HG03135 (cell line): ENCODE measurements around the gene SYT7.

Source experiments
- ATAC-seq: cut with Tn5 transposase; IDR thresholded peaks from one replicate; pipeline ENCODE4 v1.9.1; 2021; ENCODE audit warnings: mild to moderate bottlenecking, moderate library complexity; ENCODE audit not compliant: unreplicated experiment

The SYT7 gene

GRCh38 chr11:61555978-61556377 is 24.9 kb downstream of the SYT7 start:
- no peak for ATAC-seq

GRCh38 chr11:61555051-61555969 is 25.6 kb downstream of the SYT7 start:
- ATAC-seq = no peak

GRCh38 chr11:61554172-61554988 is 26.5 kb downstream of the SYT7 start:
- ATAC-seq = no peak

- ATAC-seq = no peak
Observed at GRCh38 chr11:61553373-61554171, 27.3 kb downstream of the SYT7 start.

- ATAC-seq = no peak
Observed at GRCh38 chr11:61552108-61552635, 28.7 kb downstream of the SYT7 start.

- ATAC-seq = no peak
Observed at GRCh38 chr11:61551634-61552033, 29.2 kb downstream of the SYT7 start.

- no peak for ATAC-seq
Observed at GRCh38 chr11:61550665-61551227, 30.1 kb downstream of the SYT7 start.

GRCh38 chr11:61549662-61550568 is 31.0 kb downstream of the SYT7 start:
- ATAC-seq = no peak

- no peak for ATAC-seq
Observed at GRCh38 chr11:61549177-61549576, 31.7 kb downstream of the SYT7 start.

- no peak for ATAC-seq
Observed at GRCh38 chr11:61547246-61547645, 33.6 kb downstream of the SYT7 start.

- ATAC-seq = no peak
Observed at GRCh38 chr11:61546663-61547062, 34.2 kb downstream of the SYT7 start.

GRCh38 chr11:61545921-61546320 is 35.0 kb downstream of the SYT7 start:
- ATAC-seq = no peak

- no peak for ATAC-seq
Observed at GRCh38 chr11:61545341-61545740, 35.5 kb downstream of the SYT7 start.

- ATAC-seq = no peak
Observed at GRCh38 chr11:61544466-61544865, 36.4 kb downstream of the SYT7 start.

- ATAC-seq = no peak
Observed at GRCh38 chr11:61543606-61544306, 37.1 kb downstream of the SYT7 start.

GRCh38 chr11:61542705-61543104 is 38.2 kb downstream of the SYT7 start:
- no peak for ATAC-seq

GRCh38 chr11:61542024-61542461 is 38.8 kb downstream of the SYT7 start:
- ATAC-seq = no peak

GRCh38 chr11:61541598-61541997 is 39.3 kb downstream of the SYT7 start:
- no peak for ATAC-seq

- no peak for ATAC-seq
Observed at GRCh38 chr11:61540528-61540927, 40.3 kb downstream of the SYT7 start.
